GM23248 (cell line): ENCODE results near the gene TRRAP.

ENCODE experiments used
- EZH2 ChIP-seq: fragments of 200-600 bp; sonication (generic); IDR thresholded peaks from 2 replicates; pipeline ENCODE4 v1.6.1; 2018; ENCODE audit warnings: antibody characterized with exemption, mild to moderate bottlenecking; ENCODE audit not compliant: insufficient read depth, poor library complexity, severe bottlenecking
- EZH2phosphoT487 ChIP-seq: fragments of 200-600 bp; sonication (generic); IDR thresholded peaks from 2 replicates; pipeline ENCODE4 v1.6.1; 2018; ENCODE audit warnings: antibody characterized with exemption, moderate library complexity, mild to moderate bottlenecking, low read depth; ENCODE audit not compliant: insufficient read depth

DNA sequence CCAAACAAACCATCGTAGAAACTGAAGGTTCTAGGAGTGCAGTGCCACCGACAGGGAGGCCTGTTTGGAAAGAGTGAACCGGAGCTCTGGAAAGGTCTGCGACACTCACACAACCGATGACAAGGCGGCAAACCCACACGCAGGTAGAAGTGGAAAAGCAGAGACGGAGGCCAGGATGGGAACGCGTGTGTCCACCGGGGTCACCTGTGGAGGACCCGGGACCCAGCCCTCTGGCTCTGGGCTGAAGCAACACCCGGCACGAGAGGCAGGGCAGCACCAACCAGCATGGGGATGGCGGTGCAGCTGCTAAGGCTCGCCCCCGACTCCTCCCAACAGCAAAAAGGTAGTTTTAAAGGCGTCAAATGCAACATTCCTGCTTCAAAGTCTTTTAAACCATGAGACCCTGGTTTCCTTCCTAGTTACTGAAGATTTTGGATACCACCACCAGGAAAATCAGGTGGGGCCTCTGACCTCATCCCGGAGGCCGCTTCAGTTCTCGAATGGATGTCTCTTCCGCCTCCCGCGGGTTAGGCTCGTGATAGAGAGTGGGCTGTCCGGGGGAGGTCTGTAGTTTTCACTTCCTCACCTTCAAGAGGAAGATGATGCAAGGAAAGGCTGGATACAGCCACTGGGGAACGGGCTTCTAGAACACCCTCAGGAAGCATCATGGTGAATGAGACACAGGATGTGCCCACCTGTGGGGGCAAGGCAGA lies 150.1 kb downstream of the TRRAP start:
- TF ChIP-seq EZH2, result no peak
- TF ChIP-seq EZH2phosphoT487, result no peak
